ENCODE measurements around the gene HES3. TPM values are rescaled to one million over a fixed set of nuclear protein-coding genes. Genes with fewer than 3 reads are reported as not detected.

HES3 gene
- total and polyA plus RNA-seq, 11 donors: not detected

- intact Hi-C loops (cut with DNase I): no loop called here
- no peak for DNase-seq
- no peaks in the 10 kb centered on the region for H3K27me3 ChIP-seq
- TF ChIP-seq CTCF (IDR thresholded peaks at IDR 0.05) (no peak), POLR2A (IDR thresholded peaks at IDR 0.05) (no peak)
- H3K36me3 ChIP-seq: no peaks in the 10 kb centered on the region
- ATAC-seq: no peak
- peaks cover 0 to 26% (median 8%) of the 10 kb centered on the region in 12 donors for H3K4me1 ChIP-seq
- no peak overlapping the region for H3K4me3 ChIP-seq
- peak overlapping the region in 1 of 12 donors; percentile 39 for H3K27ac ChIP-seq
- 84 to 90% (median 86%) methylated on average over 10 of the region's 10 CpGs for WGBS, 4 donors
- no peaks in the 10 kb centered on the region for H3K9me3 ChIP-seq
Observed at GRCh38 chr1:6287431-6287886, 43.5 kb downstream of the HES3 start.

GRCh38 chr1:6288026-6288425 is 44.0 kb downstream of the HES3 start:
- H3K36me3 ChIP-seq: no peaks in the 10 kb centered on the region
- H3K4me3 ChIP-seq: no peak overlapping the region
- TF ChIP-seq CTCF (IDR thresholded peaks at IDR 0.05): no peak
- TF ChIP-seq POLR2A (IDR thresholded peaks at IDR 0.05): no peak
- peaks cover 0 to 26% (median 8%) of the 10 kb centered on the region in 12 donors for H3K4me1 ChIP-seq
- no peak for ATAC-seq
- H3K27ac ChIP-seq: peak overlapping the region in 2 of 12 donors; percentile 39 to 59
- H3K9me3 ChIP-seq: no peaks in the 10 kb centered on the region
- no peaks in the 10 kb centered on the region for H3K27me3 ChIP-seq
- WGBS, 4 donors: 88 to 96% (median 94%) methylated on average over 14 of the region's 14 CpGs
- DNase-seq: no peak
- intact Hi-C loops (cut with DNase I): no loop called here

GRCh38 chr1:6288665-6289064 is 44.7 kb downstream of the HES3 start:
- DNase-seq (no peak), ATAC-seq (no peak)
- H3K9me3 ChIP-seq: no peaks in the 10 kb centered on the region
- peaks cover 0 to 26% (median 8%) of the 10 kb centered on the region in 12 donors for H3K4me1 ChIP-seq
- no peak overlapping the region for H3K4me3 ChIP-seq
- no peak overlapping the region for H3K27ac ChIP-seq
- 81 to 86% (median 85%) methylated on average over 7 to 10 of the region's 10 CpGs for WGBS, 4 donors
- TF ChIP-seq POLR2A (IDR thresholded peaks at IDR 0.05) (no peak), CTCF (IDR thresholded peaks at IDR 0.05) (no peak)
- H3K36me3 ChIP-seq: peaks cover 0 to 3% (median 0%) of the 10 kb centered on the region in 9 donors
- H3K27me3 ChIP-seq: no peaks in the 10 kb centered on the region
- intact Hi-C loops (cut with DNase I): no loop called here

- DNase-seq (no peak), ATAC-seq (no peak)
- H3K9me3 ChIP-seq: no peaks in the 10 kb centered on the region
- TF ChIP-seq POLR2A (IDR thresholded peaks at IDR 0.05): no peak
- TF ChIP-seq CTCF (IDR thresholded peaks at IDR 0.05): no peak
- intact Hi-C loops (cut with DNase I): no loop called here
- no peak overlapping the region for H3K4me3 ChIP-seq
- H3K27me3 ChIP-seq: no peaks in the 10 kb centered on the region
- peaks cover 0 to 7% (median 0%) of the 10 kb centered on the region in 9 donors for H3K36me3 ChIP-seq
- H3K4me1 ChIP-seq: peaks cover 0 to 32% (median 8%) of the 10 kb centered on the region in 12 donors
- WGBS, 4 donors: 60 to 87% (median 75%) methylated on average over 8 to 10 of the region's 10 CpGs
- H3K27ac ChIP-seq: peak overlapping the region in 1 of 12 donors; percentile 11
Observed at GRCh38 chr1:6292102-6292501, 48.1 kb downstream of the HES3 start.
